GM12875 (cell line): ENCODE measurements around the gene ZNF837.
A peak's percentile ranks its signal among the peaks of the same experiment; 100 is the strongest.

Experiments used
- H3K4me3 ChIP-seq: one replicate; pipeline ENCODE4 v1.5.1; 2011; ENCODE audit warnings: low read depth, low read length, control low read depth
- CTCF ChIP-seq: IDR thresholded peaks from 2 replicates; pipeline ENCODE4 v1.5.1; 2011; ENCODE audit warnings: low read depth, mild to moderate bottlenecking, control low read depth, inconsistent platforms, low read length, moderate library complexity, borderline replicate concordance; ENCODE audit not compliant: insufficient read depth

Gene ZNF837

DNA sequence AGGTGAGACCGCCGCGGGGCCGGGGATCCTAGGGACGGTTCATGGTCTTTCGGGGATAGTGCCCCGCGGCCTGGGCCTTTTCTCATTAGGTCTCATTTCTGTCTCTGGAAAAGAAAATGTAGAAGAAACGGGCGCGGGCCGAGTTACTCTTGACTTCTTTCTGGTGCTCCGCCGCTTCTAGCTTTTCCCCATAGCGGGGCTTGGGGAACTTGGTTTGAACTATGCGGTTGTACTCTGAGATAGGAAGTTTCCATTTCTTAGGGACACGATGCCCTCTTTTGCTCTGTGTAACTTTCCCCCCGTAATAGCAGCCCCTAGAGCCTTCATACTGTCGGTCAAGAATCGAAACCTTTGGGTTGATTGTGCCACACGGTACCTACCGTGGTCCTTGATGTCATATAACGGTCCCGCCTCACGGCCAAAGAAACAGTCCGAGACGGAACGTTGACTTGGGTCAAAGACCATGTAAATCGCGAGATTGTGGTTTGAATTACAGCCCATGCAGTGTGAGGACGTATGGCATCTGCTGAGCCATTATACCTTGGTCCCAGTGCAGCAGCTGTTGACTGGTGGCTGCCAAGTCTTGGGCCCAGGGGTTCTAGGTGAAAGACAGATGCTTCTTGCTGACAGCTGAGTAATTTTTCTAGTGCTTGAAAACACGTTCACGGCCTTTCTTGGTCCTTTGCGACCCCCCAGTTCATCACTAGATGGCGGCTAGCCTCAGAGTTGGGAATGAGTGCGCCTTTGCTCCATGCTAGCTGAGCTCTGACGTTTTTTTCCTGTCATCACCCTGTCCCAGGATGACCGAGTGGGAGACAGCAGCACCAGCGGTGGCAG lies 6.7 kb upstream of the ZNF837 start:
- TF ChIP-seq CTCF: no peak
- H3K4me3 ChIP-seq: peak overlapping the region; percentile 65

GRCh38 chr19:58386576-58387337 lies 5.9 kb upstream of the ZNF837 start, which contains the start of gene RPS5:
RPS5 (plus strand) TSS chr19:58387269; CDS start chr19:58388138, 869 bp downstream.
- no peak for TF ChIP-seq CTCF
- peak within 1 kb of the TSS; percentile 65 for H3K4me3 ChIP-seq

DNA sequence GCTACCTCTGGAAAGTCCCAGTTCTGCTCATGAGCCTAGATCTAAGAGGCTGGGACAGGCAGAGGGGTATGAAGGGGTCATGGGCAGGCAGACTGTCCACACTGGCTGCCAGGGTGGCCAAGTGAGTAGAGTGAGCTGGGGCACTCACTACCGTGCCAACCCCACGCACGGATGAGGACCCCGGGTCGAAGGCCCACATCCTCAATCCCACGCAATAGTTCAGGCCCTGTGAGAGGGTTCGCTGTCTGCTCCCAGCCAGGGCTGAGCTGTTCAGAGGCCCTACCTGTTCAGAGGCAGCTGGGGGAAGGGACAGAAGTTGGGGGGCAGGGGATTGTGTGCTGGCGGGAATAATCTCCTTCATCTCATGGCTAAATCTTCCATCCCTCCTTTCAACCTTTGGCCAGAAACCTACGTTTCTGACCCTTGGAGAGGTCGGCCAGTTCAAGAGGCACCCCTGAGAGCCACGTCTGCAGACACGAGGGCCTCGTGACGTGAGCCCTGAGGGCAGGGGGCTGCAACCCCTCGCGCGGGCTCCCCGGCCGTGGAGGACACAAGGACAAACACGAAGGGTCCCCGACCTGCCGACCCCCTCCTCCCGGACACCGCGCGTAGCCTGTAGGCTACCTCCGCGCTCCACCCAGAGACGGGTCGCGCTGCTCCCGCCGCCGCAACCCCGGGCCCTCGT lies 5.2 kb upstream of the ZNF837 start:
- H3K4me3 ChIP-seq: peak overlapping the region; percentile 65
- no peak for TF ChIP-seq CTCF

DNA sequence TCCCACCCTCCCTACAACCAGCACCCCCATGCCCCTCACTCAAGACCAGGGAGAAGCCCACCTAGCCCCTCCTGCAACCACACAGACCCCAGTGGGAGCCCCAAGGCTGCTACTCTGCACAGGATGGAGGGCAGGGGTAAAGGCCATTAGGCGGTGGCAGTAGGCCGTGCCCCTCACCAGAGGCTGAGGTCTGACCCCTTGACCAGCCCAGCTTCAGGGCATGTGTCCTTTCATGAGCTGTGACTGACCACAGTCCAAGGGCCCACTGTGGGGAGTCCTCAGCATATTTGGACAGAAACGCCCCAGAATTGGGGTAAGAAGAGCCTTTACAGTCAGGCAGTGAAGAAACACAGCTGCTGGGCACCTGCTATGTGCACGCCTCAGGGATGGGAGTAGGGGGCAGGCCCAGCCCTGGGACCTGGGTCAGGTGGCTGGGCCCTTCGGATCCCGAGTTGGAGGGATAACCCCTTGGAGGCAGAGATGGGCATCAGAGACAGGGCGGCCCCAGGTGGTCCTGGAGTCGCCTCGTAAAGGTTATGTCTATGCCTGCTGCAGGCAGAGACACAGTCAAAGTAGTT lies 4.6 kb upstream of the ZNF837 start:
- H3K4me3 ChIP-seq: peak overlapping the region; percentile 65

GRCh38 chr19:58382997-58383603 lies 2.3 kb upstream of the ZNF837 start:
- TF ChIP-seq CTCF: no peak
- no peak overlapping the region for H3K4me3 ChIP-seq

More for the DNA sequence above, 4.6 kb upstream of the ZNF837 start:
- no peak for TF ChIP-seq CTCF

GRCh38 chr19:58381460-58382212 lies 806 bp upstream of the ZNF837 start:
- H3K4me3 ChIP-seq: peak overlapping the region; percentile 55
- TF ChIP-seq CTCF: no peak
